ENCODE data around the gene ADCY7.

DNA sequence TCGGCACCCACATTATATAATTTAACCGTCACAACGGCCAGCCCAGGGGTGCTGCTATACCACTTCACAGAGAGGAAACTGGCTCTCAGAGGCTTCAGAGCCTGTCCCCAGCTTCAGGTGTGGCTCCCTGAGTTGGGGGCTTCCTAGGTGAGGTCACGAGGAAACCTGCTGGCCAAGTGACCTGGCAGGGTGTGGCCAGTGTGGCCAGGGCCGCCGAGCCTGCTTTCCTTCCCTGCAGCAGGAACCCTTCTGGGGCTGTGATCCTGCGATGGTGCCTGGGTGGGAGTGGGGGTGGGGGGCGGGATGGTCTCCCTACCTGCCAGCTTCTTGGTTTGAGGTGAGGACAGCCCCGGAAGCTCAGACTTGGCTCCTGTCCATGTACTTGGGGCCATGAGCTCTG is 39.9 kb downstream of the ADCY7 start:
- TF ChIP-seq, protein P1, sequence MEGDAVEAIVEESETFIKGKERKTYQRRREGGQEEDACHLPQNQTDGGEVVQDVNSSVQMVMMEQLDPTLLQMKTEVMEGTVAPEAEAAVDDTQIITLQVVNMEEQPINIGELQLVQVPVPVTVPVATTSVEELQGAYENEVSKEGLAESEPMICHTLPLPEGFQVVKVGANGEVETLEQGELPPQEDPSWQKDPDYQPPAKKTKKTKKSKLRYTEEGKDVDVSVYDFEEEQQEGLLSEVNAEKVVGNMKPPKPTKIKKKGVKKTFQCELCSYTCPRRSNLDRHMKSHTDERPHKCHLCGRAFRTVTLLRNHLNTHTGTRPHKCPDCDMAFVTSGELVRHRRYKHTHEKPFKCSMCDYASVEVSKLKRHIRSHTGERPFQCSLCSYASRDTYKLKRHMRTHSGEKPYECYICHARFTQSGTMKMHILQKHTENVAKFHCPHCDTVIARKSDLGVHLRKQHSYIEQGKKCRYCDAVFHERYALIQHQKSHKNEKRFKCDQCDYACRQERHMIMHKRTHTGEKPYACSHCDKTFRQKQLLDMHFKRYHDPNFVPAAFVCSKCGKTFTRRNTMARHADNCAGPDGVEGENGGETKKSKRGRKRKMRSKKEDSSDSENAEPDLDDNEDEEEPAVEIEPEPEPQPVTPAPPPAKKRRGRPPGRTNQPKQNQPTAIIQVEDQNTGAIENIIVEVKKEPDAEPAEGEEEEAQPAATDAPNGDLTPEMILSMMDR (IDR thresholded peaks at IDR 0.05): no peak
- TF ChIP-seq POLR2A (IDR thresholded peaks at IDR 0.05): no peak
